ENCODE data around the gene CCDC8. TPM values are rescaled to one million over a fixed set of nuclear protein-coding genes. Genes with fewer than 3 reads are reported as not detected.

CCDC8 gene
- total and polyA plus RNA-seq, 2 of the 4 experiments (the other 2 are of a cell fraction) = 9.3 to 10.2 TPM

DNA sequence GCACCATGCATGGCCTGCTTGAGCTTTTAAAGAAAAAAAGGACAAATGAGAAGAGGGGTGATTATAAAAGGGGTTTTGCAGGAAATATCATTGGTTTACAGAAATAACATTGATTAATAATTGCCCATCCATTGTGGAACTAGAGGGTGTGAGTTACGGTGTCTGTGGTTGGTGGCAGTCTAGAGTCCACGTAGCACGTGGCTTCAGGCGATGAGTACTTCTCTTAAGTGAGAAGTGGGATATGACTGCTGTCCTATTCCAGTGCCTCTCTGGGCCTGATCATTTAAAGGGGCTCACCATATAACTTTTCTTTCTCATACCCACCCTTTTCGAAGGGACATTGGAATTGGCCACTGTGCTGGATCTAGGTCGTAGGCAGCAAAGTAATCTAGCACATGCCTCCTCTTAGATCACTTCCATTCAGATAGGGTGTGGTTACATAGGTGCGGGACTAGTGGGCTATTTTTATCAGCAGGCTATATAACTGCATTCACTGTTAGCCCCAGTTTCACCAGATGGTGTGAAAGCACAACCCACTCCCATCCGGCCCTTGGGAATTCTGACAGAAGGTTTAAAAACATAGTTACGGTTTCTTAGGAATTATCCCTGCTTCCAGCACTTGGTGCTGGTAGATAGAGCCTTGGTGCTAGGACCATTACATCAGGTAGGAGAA lies 46.6 kb downstream of the CCDC8 start:
- no peak overlapping the region for H2BK120ac ChIP-seq (ENCODE audit: low read depth, low read length)
- H4K8ac ChIP-seq (ENCODE audit: low read depth in 2 of 2, low read length in 2 of 2) = no peak overlapping the region
- H3K27ac ChIP-seq (ENCODE audit: insufficient read depth, low read length) = no peak overlapping the region
- ATAC-seq (ENCODE audit: low read depth) = no peak
- no peak overlapping the region for H3K4me3 ChIP-seq (ENCODE audit: insufficient read depth, low read depth, low read length)
- CTCF ChIA-PET = interaction anchor here (0.6 kb wide), 1 partner anchor 19 kb away, joined by 5 read pairs; no protein-coding TSS in a partner anchor
- WGBS, 2 experiments (ENCODE audit: extremely low coverage in 2 of 2, insufficient read length in 1 of 2) = no CpG with 5 or more reads among the region's 9 CpGs
- no peak overlapping the region for H2AFZ ChIP-seq (replicated peaks; ENCODE audit: low read length, poor library complexity)
- in situ Hi-C loops (cut with MboI; ENCODE audit: low sequenced_read_pairs) = no loop called here
- no TSS peak for BruUV-seq (replicated peaks)
- DNase-seq = no peak
- no peak overlapping the region for H2BK20ac ChIP-seq (ENCODE audit: low read depth, low read length)
- no peak overlapping the region for H3K14ac ChIP-seq (replicated peaks; ENCODE audit: low read depth, low read length)
- H3K23ac ChIP-seq (ENCODE audit: low read depth, low read length) = no peak overlapping the region
- H3K56ac ChIP-seq (ENCODE audit: extremely low read depth, insufficient read depth, low read length) = no peak overlapping the region
- H3K27me3 ChIP-seq (ENCODE audit: control insufficient read depth, insufficient read depth, low read length) = no peaks in the 10 kb centered on the region
- no peak overlapping the region for H2AK5ac ChIP-seq (ENCODE audit: low read depth, low read length)
- no peak overlapping the region for H2BK5ac ChIP-seq (ENCODE audit: low read depth, low read length, poor library complexity, severe bottlenecking)
- no peak overlapping the region for H3K18ac ChIP-seq (ENCODE audit: low read depth, low read length)
- peaks cover 15% of the 10 kb centered on the region for H4K20me1 ChIP-seq (ENCODE audit: insufficient read depth, low read length)
- intact Hi-C loops (cut with micrococcal nuclease) = no loop called here
- POLR2A ChIA-PET (ENCODE audit: unreplicated experiment) = no interaction called here
- H3K9me1 ChIP-seq (ENCODE audit: insufficient read depth, low read length) = peaks cover 18% of the 10 kb centered on the region
- H3K9ac ChIP-seq (ENCODE audit: low read depth, low read length) = no peak overlapping the region
- peaks cover 24% of the 10 kb centered on the region for H3K36me3 ChIP-seq (ENCODE audit: control insufficient read depth, insufficient read depth, low read length)
- H2AK9ac ChIP-seq (replicated peaks; ENCODE audit: low read depth, low read length, poor library complexity) = no peak overlapping the region
- H3K4ac ChIP-seq (ENCODE audit: low read depth, low read length) = no peak overlapping the region
- TF ChIP-seq MAFK (IDR thresholded peaks at IDR 0.05; ENCODE audit: low read depth, low read length) = no peak
- TF ChIP-seq RAD21 (IDR thresholded peaks at IDR 0.05; ENCODE audit: low read length) = no peak
- TF ChIP-seq POLR2A (IDR thresholded peaks at IDR 0.05; ENCODE audit: low read depth, low read length) = no peak
- TF ChIP-seq NFE2L2 (IDR thresholded peaks at IDR 0.05; ENCODE audit: low read depth, low read length) = no peak
- TF ChIP-seq CHD1 (IDR thresholded peaks at IDR 0.05; ENCODE audit: low read depth, low read length) = no peak
- no peak for TF ChIP-seq MXI1 (IDR thresholded peaks at IDR 0.05; ENCODE audit: borderline replicate concordance, low read depth, low read length)
- TF ChIP-seq, protein P1, sequence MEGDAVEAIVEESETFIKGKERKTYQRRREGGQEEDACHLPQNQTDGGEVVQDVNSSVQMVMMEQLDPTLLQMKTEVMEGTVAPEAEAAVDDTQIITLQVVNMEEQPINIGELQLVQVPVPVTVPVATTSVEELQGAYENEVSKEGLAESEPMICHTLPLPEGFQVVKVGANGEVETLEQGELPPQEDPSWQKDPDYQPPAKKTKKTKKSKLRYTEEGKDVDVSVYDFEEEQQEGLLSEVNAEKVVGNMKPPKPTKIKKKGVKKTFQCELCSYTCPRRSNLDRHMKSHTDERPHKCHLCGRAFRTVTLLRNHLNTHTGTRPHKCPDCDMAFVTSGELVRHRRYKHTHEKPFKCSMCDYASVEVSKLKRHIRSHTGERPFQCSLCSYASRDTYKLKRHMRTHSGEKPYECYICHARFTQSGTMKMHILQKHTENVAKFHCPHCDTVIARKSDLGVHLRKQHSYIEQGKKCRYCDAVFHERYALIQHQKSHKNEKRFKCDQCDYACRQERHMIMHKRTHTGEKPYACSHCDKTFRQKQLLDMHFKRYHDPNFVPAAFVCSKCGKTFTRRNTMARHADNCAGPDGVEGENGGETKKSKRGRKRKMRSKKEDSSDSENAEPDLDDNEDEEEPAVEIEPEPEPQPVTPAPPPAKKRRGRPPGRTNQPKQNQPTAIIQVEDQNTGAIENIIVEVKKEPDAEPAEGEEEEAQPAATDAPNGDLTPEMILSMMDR (conservative IDR thresholded peaks at IDR 0.05; ENCODE audit: low read depth, low read length) = no peak
- no peak for TF ChIP-seq SMC3 (IDR thresholded peaks at IDR 0.05; ENCODE audit: low read depth, low read length)
- TF ChIP-seq MAZ (IDR thresholded peaks at IDR 0.05; ENCODE audit: borderline replicate concordance, low read depth, low read length) = no peak
- no peak for TF ChIP-seq RCOR1 (IDR thresholded peaks at IDR 0.05; ENCODE audit: insufficient replicate concordance, low read length)
- no peak for TF ChIP-seq CEBPB (IDR thresholded peaks at IDR 0.05; ENCODE audit: low read depth, low read length)
- TF ChIP-seq, protein P2, sequence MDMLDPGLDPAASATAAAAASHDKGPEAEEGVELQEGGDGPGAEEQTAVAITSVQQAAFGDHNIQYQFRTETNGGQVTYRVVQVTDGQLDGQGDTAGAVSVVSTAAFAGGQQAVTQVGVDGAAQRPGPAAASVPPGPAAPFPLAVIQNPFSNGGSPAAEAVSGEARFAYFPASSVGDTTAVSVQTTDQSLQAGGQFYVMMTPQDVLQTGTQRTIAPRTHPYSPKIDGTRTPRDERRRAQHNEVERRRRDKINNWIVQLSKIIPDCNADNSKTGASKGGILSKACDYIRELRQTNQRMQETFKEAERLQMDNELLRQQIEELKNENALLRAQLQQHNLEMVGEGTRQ (IDR thresholded peaks at IDR 0.05; ENCODE audit: low read depth, low read length) = no peak
- TF ChIP-seq, protein P3, sequence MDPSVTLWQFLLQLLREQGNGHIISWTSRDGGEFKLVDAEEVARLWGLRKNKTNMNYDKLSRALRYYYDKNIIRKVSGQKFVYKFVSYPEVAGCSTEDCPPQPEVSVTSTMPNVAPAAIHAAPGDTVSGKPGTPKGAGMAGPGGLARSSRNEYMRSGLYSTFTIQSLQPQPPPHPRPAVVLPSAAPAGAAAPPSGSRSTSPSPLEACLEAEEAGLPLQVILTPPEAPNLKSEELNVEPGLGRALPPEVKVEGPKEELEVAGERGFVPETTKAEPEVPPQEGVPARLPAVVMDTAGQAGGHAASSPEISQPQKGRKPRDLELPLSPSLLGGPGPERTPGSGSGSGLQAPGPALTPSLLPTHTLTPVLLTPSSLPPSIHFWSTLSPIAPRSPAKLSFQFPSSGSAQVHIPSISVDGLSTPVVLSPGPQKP (IDR thresholded peaks at IDR 0.05; ENCODE audit: borderline replicate concordance, low read depth, low read length) = no peak
- no peak for TF ChIP-seq RFX5 (IDR thresholded peaks at IDR 0.05; ENCODE audit: low read depth, low read length)
- H4K5ac ChIP-seq (ENCODE audit: low read depth, low read length) = no peak overlapping the region
- no peak overlapping the region for H2BK15ac ChIP-seq (ENCODE audit: low read depth, low read length)
- H3K4me1 ChIP-seq (ENCODE audit: control insufficient read depth, insufficient read depth, low read length) = peaks cover 11% of the 10 kb centered on the region
- dilution Hi-C loops (cut with HindIII; ENCODE audit: low sequenced_read_pairs, unreplicated experiment) = no loop called here
- H4K91ac ChIP-seq (ENCODE audit: insufficient read depth, low read depth, low read length) = no peak overlapping the region
- no peak overlapping the region for H3K4me2 ChIP-seq (ENCODE audit: low read depth, low read length)
- H3K9me3 ChIP-seq (ENCODE audit: control insufficient read depth, insufficient read depth, low read length) = no peaks in the 10 kb centered on the region
- peaks cover 18 to 66% of the 10 kb centered on the region in 2 experiments for H3K79me1 ChIP-seq (ENCODE audit: low read depth in 1 of 2, low read length in 2 of 2)

Data from IMR-90 (cell line).